Measurements from ENCODE around the gene ZNF418. TPM values are rescaled to one million over a fixed set of nuclear protein-coding genes. Genes with fewer than 3 reads are reported as not detected.
"Not testable (repeated sequence)": the region's sequence is repeated elsewhere in the genome, so short reads cannot be mapped to it uniquely, and the experiment has no call there.

Gene ZNF418
- total RNA-seq, 1 experiment from 2014 or later = 4.8 TPM

DNA sequence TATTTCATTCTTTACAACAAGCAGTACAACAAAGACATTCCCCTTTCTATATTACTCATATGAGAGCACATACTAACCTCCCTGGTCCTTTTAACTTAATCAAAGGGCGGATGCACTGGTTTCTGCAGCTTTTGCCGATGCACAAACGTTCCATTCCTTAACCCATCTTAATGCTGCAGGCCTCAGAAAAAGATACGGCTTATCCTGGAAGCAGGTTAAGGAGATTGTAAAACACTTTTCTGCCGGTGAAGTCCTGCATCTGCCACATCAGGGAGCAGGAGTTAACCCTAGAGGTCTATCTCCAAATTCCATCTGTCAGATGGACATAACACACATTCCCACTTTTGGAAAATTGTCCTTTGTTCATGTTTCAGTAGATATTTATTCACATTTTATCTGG, 34.9 kb downstream of the ZNF418 start:
- no peak overlapping the region for H3K27ac ChIP-seq

DNA sequence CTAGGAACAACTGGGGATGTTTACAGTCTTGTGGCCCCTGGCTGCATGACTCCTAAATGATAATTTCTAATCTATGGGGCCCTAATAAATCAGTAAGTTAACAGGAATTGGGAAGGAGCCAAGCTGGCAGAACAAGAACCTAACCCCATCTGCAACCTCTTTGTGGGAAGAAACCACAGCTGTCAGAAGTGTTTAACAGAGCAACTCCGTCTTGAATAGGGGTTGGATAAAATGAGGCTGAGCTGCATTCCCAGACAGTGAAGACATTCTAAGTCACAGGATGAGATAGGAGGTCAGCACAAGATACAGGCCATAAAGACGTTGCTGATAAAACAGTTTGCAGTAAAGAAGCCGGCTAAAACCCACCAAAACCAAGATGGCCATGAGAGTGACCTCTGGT, 44.5 kb downstream of the ZNF418 start:
- peaks cover 24% of the 10 kb centered on the region for H3K79me2 ChIP-seq (ENCODE audit: low read depth)
- H3K27ac ChIP-seq; H3K4me3 ChIP-seq; BruUV-seq (replicated peaks); POLR2A ChIA-PET (ENCODE audit: unreplicated experiment); H2AFZ ChIP-seq; H3F3A ChIP-seq (ENCODE audit: insufficient read depth, low read depth); CTCF ChIA-PET; H4K20me1 ChIP-seq (ENCODE audit: insufficient read depth); H3K27me3 ChIP-seq (ENCODE audit: insufficient read depth, low read depth); intact Hi-C loops (cut with micrococcal nuclease; ENCODE audit: unreplicated experiment); H3K4me2 ChIP-seq; DNase-seq; H3K4me1 ChIP-seq (replicated peaks; ENCODE audit: insufficient read depth); H3K9me2 ChIP-seq (ENCODE audit: insufficient read depth): not testable (repeated sequence)
- H3K9me3 ChIP-seq (ENCODE audit: insufficient read depth, low read depth) = peaks cover 26% of the 10 kb centered on the region
- peaks cover 12% of the 10 kb centered on the region for H3K36me3 ChIP-seq (ENCODE audit: low read depth)

More for the DNA sequence above, 34.9 kb downstream of the ZNF418 start:
- no peaks in the 10 kb centered on the region for H3K79me2 ChIP-seq (ENCODE audit: low read depth)
- DNase-seq = no peak
- H2AFZ ChIP-seq = no peak overlapping the region
- no peak overlapping the region for H3K4me3 ChIP-seq
- no peaks in the 10 kb centered on the region for H3K9me2 ChIP-seq (ENCODE audit: insufficient read depth)
- TF ChIP-seq, protein P1, sequence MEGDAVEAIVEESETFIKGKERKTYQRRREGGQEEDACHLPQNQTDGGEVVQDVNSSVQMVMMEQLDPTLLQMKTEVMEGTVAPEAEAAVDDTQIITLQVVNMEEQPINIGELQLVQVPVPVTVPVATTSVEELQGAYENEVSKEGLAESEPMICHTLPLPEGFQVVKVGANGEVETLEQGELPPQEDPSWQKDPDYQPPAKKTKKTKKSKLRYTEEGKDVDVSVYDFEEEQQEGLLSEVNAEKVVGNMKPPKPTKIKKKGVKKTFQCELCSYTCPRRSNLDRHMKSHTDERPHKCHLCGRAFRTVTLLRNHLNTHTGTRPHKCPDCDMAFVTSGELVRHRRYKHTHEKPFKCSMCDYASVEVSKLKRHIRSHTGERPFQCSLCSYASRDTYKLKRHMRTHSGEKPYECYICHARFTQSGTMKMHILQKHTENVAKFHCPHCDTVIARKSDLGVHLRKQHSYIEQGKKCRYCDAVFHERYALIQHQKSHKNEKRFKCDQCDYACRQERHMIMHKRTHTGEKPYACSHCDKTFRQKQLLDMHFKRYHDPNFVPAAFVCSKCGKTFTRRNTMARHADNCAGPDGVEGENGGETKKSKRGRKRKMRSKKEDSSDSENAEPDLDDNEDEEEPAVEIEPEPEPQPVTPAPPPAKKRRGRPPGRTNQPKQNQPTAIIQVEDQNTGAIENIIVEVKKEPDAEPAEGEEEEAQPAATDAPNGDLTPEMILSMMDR (conservative IDR thresholded peaks at IDR 0.05) = no peak
- no peak for TF ChIP-seq EZH2 (IDR thresholded peaks at IDR 0.05; ENCODE audit: low read depth)
- no peaks in the 10 kb centered on the region for H3K36me3 ChIP-seq (ENCODE audit: low read depth)
- no peak overlapping the region for H3K4me2 ChIP-seq
- BruUV-seq (replicated peaks) = no TSS peak
- peaks cover 12% of the 10 kb centered on the region; the same call in 1 of the 2 replicates for H3K9me3 ChIP-seq (ENCODE audit: insufficient read depth, low read depth)
- POLR2A ChIA-PET (ENCODE audit: unreplicated experiment) = no interaction called here
- H4K20me1 ChIP-seq (ENCODE audit: insufficient read depth) = no peaks in the 10 kb centered on the region
- H3K27me3 ChIP-seq (ENCODE audit: insufficient read depth, low read depth) = no peaks in the 10 kb centered on the region
- intact Hi-C loops (cut with micrococcal nuclease; ENCODE audit: unreplicated experiment) = loop anchor here (5.0 to 10.0 kb wide), 2 partner anchors 156 to 488 kb away; partner anchors contain the start of genes ZNF17 and ZNF776
- no peaks in the 10 kb centered on the region for H3K4me1 ChIP-seq (replicated peaks; ENCODE audit: insufficient read depth)
- CTCF ChIA-PET = no interaction called here
- H3F3A ChIP-seq (ENCODE audit: insufficient read depth, low read depth) = no peaks in the 10 kb centered on the region

- Histone ChIP-seq H3K9me2 (ENCODE audit: insufficient read depth) (no peaks in the 10 kb centered on the region), H3K36me3 (ENCODE audit: low read depth) (peaks cover 26% of the 10 kb centered on the region), H3K4me3 (peak within 1 kb of the TSS; percentile 89), H3K79me2 (ENCODE audit: low read depth) (peaks cover 41% of the 10 kb centered on the region), H3K4me1 (replicated peaks; ENCODE audit: insufficient read depth) (0 out of 2 replicates have a peak, but pooled peaks cover 5% of the 10 kb centered on the region), H3F3A (ENCODE audit: insufficient read depth, low read depth) (peaks cover 6% of the 10 kb centered on the region; the same call in 1 of the 2 replicates), H2AFZ (peak within 1 kb of the TSS; percentile 95), H4K20me1 (ENCODE audit: insufficient read depth) (no peaks in the 10 kb centered on the region), H3K27ac (no peak within 1 kb of the TSS), H3K27me3 (ENCODE audit: insufficient read depth, low read depth) (no peaks in the 10 kb centered on the region), H3K4me2 (peak within 1 kb of the TSS; percentile 86), H3K9me3 (ENCODE audit: insufficient read depth, low read depth) (peaks cover 43% of the 10 kb centered on the region)
- TF ChIP-seq, protein P1 (conservative IDR thresholded peaks at IDR 0.05) = peak; percentile 76
- TF ChIP-seq EZH2 (IDR thresholded peaks at IDR 0.05; ENCODE audit: low read depth) = no peak
- TSS peak; percentile 39 for BruUV-seq (replicated peaks)
- ChIA-PET CTCF (no interaction called here), POLR2A (ENCODE audit: unreplicated experiment) (no interaction called here)
- intact Hi-C loops (cut with micrococcal nuclease; ENCODE audit: unreplicated experiment) = no loop called here
- peak; percentile 69 to 79 for DNase-seq
These were observed 46.5 kb downstream of the ZNF418 start, which contains the start of gene ZNF814 for GRCh38 chr19:57888560-57889231. TSS of gene ZNF814 (minus strand) at chr19:57889037. CDS start at chr19:57888802, 235 bp downstream.
